GM13977 (cell line): ENCODE measurements around the gene CDH4.

Experiments used
- DNase-seq: peaks from one replicate; pipeline ENCODE4 v3.0.0; 2012; ENCODE audit warnings: low spot score
- in situ Hi-C: fragments of 300-500 bp; cut with MboI; formaldehyde crosslinking; loops from one replicate; pipeline ENCODE4 v1.12.0; 2022; ENCODE audit warnings: low sequenced_read_pairs, low pct_unique_long_range_greater_than_20kb, mixed read lengths, inconsistent platforms; ENCODE audit not compliant: unreplicated experiment
- TF ChIP-seq, protein P1 (sequence below): IDR thresholded peaks from 2 replicates; pipeline ENCODE4 v1.5.1; 2012; ENCODE audit warnings: mild to moderate bottlenecking, control low read depth; ENCODE audit not compliant: insufficient read depth; ENCODE audit errors: extremely low read depth, missing control alignments

CDH4 gene

DNA sequence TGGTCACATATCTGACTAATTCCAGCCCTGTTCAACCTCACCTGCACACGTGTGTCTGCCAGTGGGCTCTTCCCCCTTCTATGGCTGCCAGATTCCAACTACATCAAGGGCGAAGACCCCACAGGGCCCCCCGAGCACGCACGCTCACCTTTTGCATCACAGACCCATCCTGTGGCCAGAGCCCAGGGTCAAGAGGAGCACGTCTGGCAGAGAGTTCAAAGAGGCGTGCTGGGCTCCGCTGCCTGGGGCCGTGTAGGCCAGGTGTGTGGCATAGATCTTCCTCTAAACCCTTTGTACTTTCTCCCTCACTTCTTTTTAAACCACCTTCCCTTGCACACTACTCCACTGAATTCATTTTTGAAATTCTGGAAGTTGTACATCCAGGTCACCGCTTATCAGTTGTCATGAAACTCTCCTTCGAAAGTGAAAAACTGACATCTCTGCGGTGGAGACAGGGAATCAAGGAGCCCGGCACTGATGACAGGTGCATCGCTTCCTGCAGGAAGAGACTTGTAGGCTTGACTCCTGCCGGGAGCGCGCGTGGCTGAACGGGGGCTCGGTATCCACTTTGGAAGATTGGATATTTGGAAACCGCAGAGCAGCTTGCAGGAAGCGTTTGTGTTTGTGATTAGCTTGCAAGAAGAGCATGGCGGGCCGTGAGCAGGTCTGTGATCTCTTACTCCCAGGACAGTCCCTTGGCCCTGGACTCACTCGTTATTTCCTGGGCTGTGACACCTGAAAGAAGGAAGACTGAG lies 397.2 kb downstream of the CDH4 start:
- in situ Hi-C loops, result no loop called here
- no peak for DNase-seq
- TF ChIP-seq, protein P1, sequence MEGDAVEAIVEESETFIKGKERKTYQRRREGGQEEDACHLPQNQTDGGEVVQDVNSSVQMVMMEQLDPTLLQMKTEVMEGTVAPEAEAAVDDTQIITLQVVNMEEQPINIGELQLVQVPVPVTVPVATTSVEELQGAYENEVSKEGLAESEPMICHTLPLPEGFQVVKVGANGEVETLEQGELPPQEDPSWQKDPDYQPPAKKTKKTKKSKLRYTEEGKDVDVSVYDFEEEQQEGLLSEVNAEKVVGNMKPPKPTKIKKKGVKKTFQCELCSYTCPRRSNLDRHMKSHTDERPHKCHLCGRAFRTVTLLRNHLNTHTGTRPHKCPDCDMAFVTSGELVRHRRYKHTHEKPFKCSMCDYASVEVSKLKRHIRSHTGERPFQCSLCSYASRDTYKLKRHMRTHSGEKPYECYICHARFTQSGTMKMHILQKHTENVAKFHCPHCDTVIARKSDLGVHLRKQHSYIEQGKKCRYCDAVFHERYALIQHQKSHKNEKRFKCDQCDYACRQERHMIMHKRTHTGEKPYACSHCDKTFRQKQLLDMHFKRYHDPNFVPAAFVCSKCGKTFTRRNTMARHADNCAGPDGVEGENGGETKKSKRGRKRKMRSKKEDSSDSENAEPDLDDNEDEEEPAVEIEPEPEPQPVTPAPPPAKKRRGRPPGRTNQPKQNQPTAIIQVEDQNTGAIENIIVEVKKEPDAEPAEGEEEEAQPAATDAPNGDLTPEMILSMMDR, result no peak

DNA sequence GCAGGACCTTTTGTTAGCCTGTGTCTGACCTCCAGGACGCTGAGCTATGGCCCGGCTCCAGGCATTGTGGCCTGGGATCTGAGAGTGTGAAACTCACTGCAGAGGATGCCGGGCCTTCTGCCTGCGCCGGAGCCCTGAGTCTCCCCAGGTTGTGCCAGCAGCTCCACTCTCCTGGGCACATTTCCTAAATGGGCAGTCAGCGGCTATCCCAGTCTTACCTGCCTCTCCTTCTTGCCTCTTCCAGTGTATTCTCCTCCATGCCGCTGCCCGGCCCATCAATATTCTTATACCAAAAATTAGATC lies 397.8 kb downstream of the CDH4 start:
- TF ChIP-seq, protein P1, result no peak
- no peak for DNase-seq
- in situ Hi-C loops, result no loop called here

DNA sequence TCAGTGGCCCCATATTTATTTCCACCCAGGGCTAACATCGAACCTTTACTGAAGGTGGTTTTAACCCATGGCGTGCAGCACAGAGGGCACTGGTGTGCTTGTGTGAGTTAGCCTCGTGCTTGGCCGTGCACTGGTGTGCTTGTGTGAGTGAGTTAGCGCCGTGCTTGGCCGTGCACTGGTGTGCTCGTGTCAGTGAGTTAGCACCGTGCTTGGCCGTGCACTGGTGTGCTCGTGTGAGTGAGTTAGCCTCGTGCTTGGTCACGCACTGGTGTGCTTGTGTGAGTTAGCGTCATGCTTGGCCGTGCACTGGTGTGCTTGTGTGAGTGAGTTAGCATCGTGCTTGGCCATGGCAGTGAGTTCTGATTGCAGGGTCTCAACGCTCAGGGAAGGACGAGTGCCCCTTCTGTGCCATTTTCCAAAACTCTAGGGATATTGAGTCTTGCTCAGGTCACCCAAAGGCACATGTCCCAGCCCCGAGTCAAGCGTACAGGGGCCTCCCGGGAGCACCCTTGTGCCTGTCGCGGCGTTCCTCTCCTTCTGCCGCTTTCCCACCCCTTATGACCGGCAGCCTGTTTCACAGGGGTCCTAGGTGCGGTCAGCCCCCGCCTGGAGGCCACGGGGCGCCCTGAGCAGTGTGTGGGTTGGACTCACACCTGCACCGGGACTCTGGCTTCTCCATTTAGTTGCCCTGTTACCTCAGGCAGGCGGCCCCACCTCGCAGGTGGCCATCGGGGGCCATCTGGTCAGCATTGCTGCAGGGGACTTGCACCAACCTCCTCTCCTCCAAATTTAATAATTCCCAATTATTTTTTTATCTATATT lies 399.1 kb downstream of the CDH4 start:
- DNase-seq, result no peak
- in situ Hi-C loops, result no loop called here
- TF ChIP-seq, protein P1, result no peak

DNA sequence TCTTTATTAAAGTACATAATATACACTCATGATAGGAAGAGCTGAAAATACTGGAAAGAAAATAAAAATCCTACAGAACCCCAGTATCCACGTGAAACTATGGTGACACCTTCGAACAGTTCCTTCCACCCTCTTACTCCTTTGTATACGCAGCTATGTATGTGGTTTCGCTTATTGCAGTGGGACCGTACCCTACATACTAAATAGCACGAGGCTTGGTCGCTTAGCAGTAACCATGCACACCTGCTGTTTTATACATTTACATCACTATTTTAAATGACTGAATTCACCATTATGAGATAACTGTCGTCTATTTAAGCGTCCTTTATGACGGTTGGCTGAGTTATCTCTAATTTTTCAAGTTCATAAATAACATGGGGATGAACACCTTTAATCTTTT lies 400.1 kb downstream of the CDH4 start:
- DNase-seq, result no peak
- in situ Hi-C loops, result no loop called here
- TF ChIP-seq, protein P1, result no peak

DNA sequence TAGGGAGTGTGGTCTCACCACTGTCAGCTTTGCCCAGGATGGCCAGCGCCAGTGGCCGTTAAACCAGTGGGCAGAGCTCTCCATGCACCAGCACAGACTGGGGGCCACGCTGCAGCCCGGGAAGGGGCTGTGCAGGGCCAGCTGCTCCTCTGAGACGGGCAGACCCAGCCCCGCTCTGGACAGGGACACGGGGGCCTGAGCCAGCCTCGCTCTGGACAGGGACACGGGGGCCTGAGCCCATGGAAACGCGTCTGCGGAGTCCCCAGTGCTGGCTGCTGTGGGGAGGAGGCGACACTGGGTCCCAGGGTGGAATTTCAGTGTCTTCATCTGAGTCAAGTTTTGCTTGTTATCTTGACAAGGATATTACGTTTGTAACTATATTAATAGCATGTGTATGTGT lies 402.7 kb downstream of the CDH4 start:
- no peak for DNase-seq
- TF ChIP-seq, protein P1, result no peak
- in situ Hi-C loops, result no loop called here

DNA sequence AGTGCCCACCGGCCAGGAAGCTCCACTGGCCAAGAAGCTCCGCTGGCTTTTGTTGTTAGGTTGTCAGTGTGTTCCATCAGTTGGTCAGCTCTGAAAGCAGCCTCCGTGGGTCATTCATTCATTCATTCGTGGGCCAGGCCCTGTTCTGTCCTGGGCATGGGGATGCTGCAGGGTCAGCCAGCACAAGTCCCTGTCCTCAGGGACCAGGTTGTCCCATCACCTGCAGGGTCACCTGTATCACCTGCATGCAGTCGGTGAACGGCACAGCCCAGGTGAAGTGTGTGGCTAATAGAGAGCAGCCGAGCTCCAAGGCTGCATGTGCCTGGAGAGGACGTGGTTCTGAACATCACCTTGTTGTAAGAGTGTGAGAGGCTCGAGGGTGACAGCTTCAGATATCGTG lies 403.5 kb downstream of the CDH4 start:
- TF ChIP-seq, protein P1, result no peak
- in situ Hi-C loops, result no loop called here
- DNase-seq, result no peak
